Muscle layer of duodenum (tissue), 2 donors: ENCODE results near the gene CRABP1.
A peak's percentile ranks its signal among the peaks of the same experiment; 100 is the strongest.

ENCODE experiments used
- H3K27ac ChIP-seq: one replicate; pipeline ENCODE4 v1.7.0; 2013; ENCODE audit warnings: mild to moderate bottlenecking, low read length
- H3K27me3 ChIP-seq: one replicate; pipeline ENCODE4 v1.7.0; 2013; ENCODE audit warnings: low read depth, mild to moderate bottlenecking, control low read depth, low read length
- H3K36me3 ChIP-seq, 2 donors: one replicate each; pipeline ENCODE4 v1.7.0; 2013; ENCODE audit warnings: low read length in 2 of 2, control low read depth in 1 of 2, mild to moderate bottlenecking in 1 of 2; ENCODE audit not compliant: insufficient read depth in 2 of 2, control insufficient read depth in 1 of 2
- H3K4me1 ChIP-seq, 2 donors: one replicate each; pipeline ENCODE4 v1.7.0; 2013; ENCODE audit warnings: low read length in 2 of 2, mild to moderate bottlenecking in 2 of 2, control low read depth in 1 of 2, moderate library complexity in 1 of 2; ENCODE audit not compliant: insufficient read depth in 2 of 2, control insufficient read depth in 1 of 2
- H3K4me3 ChIP-seq, 2 donors: one replicate each; pipeline ENCODE4 v1.7.0; 2013; ENCODE audit warnings: low read length in 2 of 2, low read depth in 1 of 2, mild to moderate bottlenecking in 1 of 2
- H3K9me3 ChIP-seq, 2 donors: one replicate each; pipeline ENCODE4 v1.7.0; 2013; ENCODE audit warnings: low read length in 2 of 2, control low read depth in 1 of 2, mild to moderate bottlenecking in 1 of 2; ENCODE audit not compliant: control insufficient read depth in 1 of 2
- donor health status: healthy.

The CRABP1 gene

DNA sequence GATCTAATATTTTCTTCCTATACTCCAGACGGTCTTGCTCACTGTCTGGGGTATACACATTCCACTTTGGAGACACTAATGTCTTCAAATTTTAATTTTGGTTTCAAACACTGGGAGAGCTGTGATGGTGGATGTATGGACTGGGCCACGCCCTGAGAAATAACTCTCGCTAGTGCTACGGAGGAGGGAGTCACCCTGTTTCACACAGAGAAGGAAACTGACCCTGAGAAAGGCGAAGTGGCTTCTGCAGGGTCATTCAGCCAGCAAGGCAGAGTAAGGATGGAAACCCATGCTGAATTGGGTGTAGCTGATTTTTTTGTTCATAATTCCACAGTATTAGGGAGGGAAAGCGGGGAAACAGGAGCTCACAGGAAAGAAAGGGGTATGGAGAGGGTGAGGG is 32.2 kb upstream of the CRABP1 start:
- H3K9me3 ChIP-seq = no peaks in the 10 kb centered on the region
- H3K4me1 ChIP-seq = no peaks in the 10 kb centered on the region
- no peaks in the 10 kb centered on the region for H3K27me3 ChIP-seq
- no peaks in the 10 kb centered on the region for H3K36me3 ChIP-seq
- H3K4me3 ChIP-seq = no peak overlapping the region
- H3K27ac ChIP-seq = no peak overlapping the region

GRCh38 chr15:78308422-78309032 is 31.6 kb upstream of the CRABP1 start:
- Histone ChIP-seq H3K4me1 (no peaks in the 10 kb centered on the region), H3K27ac (no peak overlapping the region), H3K9me3 (no peaks in the 10 kb centered on the region), H3K27me3 (no peaks in the 10 kb centered on the region), H3K4me3 (no peak overlapping the region), H3K36me3 (no peaks in the 10 kb centered on the region)

DNA sequence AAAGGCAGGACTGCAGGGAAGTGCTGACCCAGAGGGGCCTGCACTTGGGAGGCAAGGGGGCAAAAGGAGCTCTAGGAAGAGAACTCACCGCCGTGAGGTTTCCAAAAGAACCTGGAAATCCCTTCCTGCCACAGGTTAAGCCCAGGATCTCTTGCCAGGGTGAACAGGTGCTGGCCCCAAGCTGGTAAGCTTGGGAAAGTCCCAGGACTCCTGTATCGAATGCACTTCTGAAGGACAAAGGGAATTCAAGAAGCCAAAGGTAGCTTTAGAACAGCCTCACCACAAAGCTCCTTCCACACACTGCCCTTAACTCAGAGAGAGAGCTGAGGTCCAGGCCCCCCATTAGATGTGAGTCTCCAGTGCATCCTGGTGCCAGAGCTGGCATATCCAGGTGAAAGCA is 28.9 kb upstream of the CRABP1 start:
- no peaks in the 10 kb centered on the region for H3K9me3 ChIP-seq
- no peaks in the 10 kb centered on the region for H3K4me1 ChIP-seq
- no peak overlapping the region for H3K27ac ChIP-seq
- no peak overlapping the region for H3K4me3 ChIP-seq
- no peaks in the 10 kb centered on the region for H3K27me3 ChIP-seq
- H3K36me3 ChIP-seq = no peaks in the 10 kb centered on the region

DNA sequence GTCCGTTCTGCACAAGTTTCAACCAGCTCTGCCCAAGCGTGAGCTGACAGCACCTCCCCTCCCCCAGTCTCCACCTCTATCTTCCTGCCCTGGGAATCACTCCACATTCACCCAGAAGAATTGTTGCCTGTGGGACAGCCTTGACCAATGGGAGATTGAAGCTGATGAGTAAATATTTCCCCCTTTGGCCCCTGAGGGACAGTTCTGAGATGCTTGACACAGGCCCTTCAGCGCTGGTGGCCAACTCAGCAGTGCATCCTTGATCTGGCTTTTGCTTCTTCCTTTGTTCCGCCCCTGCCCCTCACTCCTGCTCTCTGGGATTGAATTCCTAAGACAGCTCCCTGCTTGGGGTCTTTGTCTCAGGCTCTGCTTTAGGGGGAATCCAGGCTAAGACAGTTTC is 27.6 kb upstream of the CRABP1 start:
- no peaks in the 10 kb centered on the region for H3K9me3 ChIP-seq
- H3K4me3 ChIP-seq = no peak overlapping the region

GRCh38 chr15:78312957-78313356 is 27.2 kb upstream of the CRABP1 start:
- no peak overlapping the region for H3K27ac ChIP-seq
- H3K4me1 ChIP-seq = no peaks in the 10 kb centered on the region
- H3K4me3 ChIP-seq = no peak overlapping the region
- no peaks in the 10 kb centered on the region for H3K36me3 ChIP-seq
- H3K9me3 ChIP-seq = no peaks in the 10 kb centered on the region
- H3K27me3 ChIP-seq = no peaks in the 10 kb centered on the region

More for the DNA sequence above, 27.6 kb upstream of the CRABP1 start:
- Histone ChIP-seq H3K27me3 (no peaks in the 10 kb centered on the region), H3K36me3 (no peaks in the 10 kb centered on the region), H3K27ac (no peak overlapping the region), H3K4me1 (no peaks in the 10 kb centered on the region)

GRCh38 chr15:78313383-78313782 is 26.8 kb upstream of the CRABP1 start:
- no peak overlapping the region for H3K4me3 ChIP-seq
- no peaks in the 10 kb centered on the region for H3K36me3 ChIP-seq
- no peak overlapping the region for H3K27ac ChIP-seq
- H3K9me3 ChIP-seq = no peaks in the 10 kb centered on the region
- no peaks in the 10 kb centered on the region for H3K4me1 ChIP-seq
- no peaks in the 10 kb centered on the region for H3K27me3 ChIP-seq

DNA sequence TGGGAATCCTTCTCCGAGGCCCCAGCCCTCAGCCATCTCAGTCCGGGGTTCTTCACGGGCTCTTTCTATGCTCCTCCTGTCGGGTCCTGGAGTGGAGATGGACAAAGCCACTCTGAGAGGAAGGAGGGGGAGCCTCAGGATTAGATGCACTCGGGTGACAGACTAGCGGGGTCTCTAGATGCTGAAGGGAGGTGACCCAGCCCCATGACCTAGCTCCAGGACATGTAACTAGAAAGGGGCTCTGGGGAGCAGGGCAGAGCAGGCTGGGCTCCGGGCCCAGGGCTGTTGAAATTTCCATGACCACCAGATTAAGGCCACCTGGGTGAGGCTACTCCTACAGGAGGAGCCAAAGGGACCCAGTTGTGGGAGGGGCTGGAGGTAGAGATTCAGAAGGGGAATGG is 26.0 kb upstream of the CRABP1 start:
- no peaks in the 10 kb centered on the region for H3K27me3 ChIP-seq
- no peaks in the 10 kb centered on the region for H3K4me1 ChIP-seq
- H3K36me3 ChIP-seq = no peaks in the 10 kb centered on the region
- no peak overlapping the region for H3K4me3 ChIP-seq
- no peak overlapping the region for H3K27ac ChIP-seq
- H3K9me3 ChIP-seq = no peaks in the 10 kb centered on the region

DNA sequence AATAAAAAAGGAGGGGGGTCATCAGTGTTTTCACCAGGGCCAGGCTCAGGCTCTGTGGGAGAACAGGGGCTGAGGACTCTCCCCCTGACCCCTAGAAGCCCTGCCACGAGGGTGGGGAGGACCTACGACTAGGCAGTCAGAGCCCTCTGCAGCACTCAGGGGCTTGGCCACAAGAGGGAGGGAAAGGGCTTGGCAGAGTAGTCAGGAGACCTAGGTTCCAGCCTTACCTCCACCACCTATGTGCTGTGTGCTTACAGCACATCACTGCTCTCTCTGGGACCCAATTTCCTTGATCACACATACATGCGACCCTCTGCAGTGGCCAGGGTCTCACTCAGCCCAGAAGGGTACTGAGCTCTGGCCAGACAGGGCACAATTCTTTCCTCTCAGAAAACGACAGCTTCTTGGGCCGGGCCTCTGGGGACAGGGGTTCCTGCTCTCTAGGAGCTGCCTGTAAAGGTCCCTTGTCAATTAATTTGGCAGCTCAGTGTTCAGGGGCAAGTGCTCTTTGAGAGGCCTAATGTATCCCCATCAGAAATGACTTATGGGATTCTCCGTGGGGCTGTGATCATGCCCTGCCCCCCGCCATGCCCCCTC is 24.4 kb upstream of the CRABP1 start:
- Histone ChIP-seq H3K4me1 (no peaks in the 10 kb centered on the region), H3K36me3 (no peaks in the 10 kb centered on the region), H3K27ac (no peak overlapping the region), H3K27me3 (no peaks in the 10 kb centered on the region), H3K4me3 (no peak overlapping the region), H3K9me3 (no peaks in the 10 kb centered on the region)

- Histone ChIP-seq H3K9me3 (no peaks in the 10 kb centered on the region), H3K27me3 (no peaks in the 10 kb centered on the region), H3K27ac (peak overlapping the region; percentile 29), H3K36me3 (no peaks in the 10 kb centered on the region), H3K4me3 (no peak overlapping the region), H3K4me1 (no peaks in the 10 kb centered on the region)
These were observed 23.7 kb upstream of the CRABP1 start for GRCh38 chr15:78316283-78317083.

DNA sequence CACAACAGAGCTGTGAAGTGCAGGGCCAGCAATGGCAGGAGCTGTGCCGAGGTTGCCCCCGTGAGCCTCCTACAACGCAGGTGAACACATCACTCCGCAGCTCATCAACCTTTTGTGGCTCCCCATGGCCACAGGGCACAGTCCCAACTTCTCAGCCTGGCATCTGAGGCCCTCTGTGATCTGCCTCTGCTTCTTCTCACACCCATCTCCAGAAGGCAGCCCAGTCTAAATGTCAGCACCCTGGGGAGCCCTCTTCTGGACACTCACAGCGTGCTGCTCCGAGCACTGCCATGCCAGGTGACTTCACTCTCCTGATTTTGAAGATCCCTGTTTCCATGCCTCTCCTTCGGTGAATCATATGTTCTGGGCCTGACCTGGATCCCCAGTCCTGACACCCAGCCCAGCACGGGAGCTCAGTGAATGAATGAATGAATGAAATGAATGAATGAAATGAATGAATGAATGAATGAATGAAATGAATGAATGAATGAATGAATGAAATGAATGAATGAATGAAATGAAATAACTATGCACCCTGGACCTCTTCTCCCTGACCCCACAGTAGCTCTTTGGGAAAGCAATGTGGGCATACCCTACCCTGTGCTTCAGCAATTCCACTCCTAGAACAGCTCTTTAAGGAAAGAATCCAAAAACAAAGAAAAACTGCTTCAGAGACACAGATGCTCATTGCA is 22.9 kb upstream of the CRABP1 start:
- no peaks in the 10 kb centered on the region for H3K36me3 ChIP-seq
- H3K9me3 ChIP-seq = no peaks in the 10 kb centered on the region
- H3K27ac ChIP-seq = peak overlapping the region; percentile 29
- H3K4me3 ChIP-seq = no peak overlapping the region
- no peaks in the 10 kb centered on the region for H3K4me1 ChIP-seq
- no peaks in the 10 kb centered on the region for H3K27me3 ChIP-seq

DNA sequence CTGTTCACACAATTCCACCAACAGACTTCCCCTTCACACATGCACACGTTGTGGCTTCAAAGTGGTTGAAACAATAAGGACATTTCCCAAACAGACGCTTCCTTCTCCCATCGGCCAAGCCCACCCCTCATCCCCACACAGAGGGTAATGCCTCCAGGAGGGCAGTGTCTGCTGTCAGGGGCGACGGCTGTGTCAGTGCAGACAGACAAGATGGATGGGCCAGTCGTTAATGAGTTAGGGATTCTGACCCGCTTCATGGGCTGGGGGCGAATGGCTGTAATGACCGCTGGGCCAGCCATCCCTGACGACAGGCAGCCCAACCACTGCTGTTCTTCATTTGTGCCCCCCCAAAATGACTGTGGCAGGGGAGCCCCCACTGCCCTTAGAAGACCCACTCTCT is 20.6 kb upstream of the CRABP1 start:
- Histone ChIP-seq H3K9me3 (no peaks in the 10 kb centered on the region), H3K4me3 (no peak overlapping the region), H3K36me3 (no peaks in the 10 kb centered on the region), H3K27ac (no peak overlapping the region), H3K4me1 (no peaks in the 10 kb centered on the region), H3K27me3 (no peaks in the 10 kb centered on the region)
